ENCODE measurements around the gene COL6A3.

The COL6A3 gene

GRCh38 chr2:237351046-237351445, 62.9 kb downstream of the COL6A3 start:
- Histone ChIP-seq H3K36me3 (ENCODE audit: control insufficient read depth, insufficient read depth, low read length) (no peaks in the 10 kb centered on the region), H3K27me3 (ENCODE audit: control insufficient read depth, insufficient read depth, low read length) (no peaks in the 10 kb centered on the region), H3K9me3 (ENCODE audit: control insufficient read depth, insufficient read depth, low read length) (no peaks in the 10 kb centered on the region), H3K4me1 (ENCODE audit: control insufficient read depth, insufficient read depth, low read length) (no peaks in the 10 kb centered on the region), H3K9ac (ENCODE audit: low read depth, low read length) (no peak overlapping the region), H3K4me3 (ENCODE audit: low read depth, low read length) (no peak overlapping the region)

GRCh38 chr2:237350597-237350996, 63.4 kb downstream of the COL6A3 start:
- no peak overlapping the region for H3K9ac ChIP-seq (ENCODE audit: low read depth, low read length)
- no peaks in the 10 kb centered on the region for H3K27me3 ChIP-seq (ENCODE audit: control insufficient read depth, insufficient read depth, low read length)
- no peaks in the 10 kb centered on the region for H3K9me3 ChIP-seq (ENCODE audit: control insufficient read depth, insufficient read depth, low read length)
- no peaks in the 10 kb centered on the region for H3K4me1 ChIP-seq (ENCODE audit: control insufficient read depth, insufficient read depth, low read length)
- no peak overlapping the region for H3K4me3 ChIP-seq (ENCODE audit: low read depth, low read length)
- H3K36me3 ChIP-seq (ENCODE audit: control insufficient read depth, insufficient read depth, low read length) = no peaks in the 10 kb centered on the region

GRCh38 chr2:237350070-237350469, 63.9 kb downstream of the COL6A3 start:
- H3K36me3 ChIP-seq (ENCODE audit: control insufficient read depth, insufficient read depth, low read length) = no peaks in the 10 kb centered on the region
- no peaks in the 10 kb centered on the region for H3K9me3 ChIP-seq (ENCODE audit: control insufficient read depth, insufficient read depth, low read length)
- H3K27me3 ChIP-seq (ENCODE audit: control insufficient read depth, insufficient read depth, low read length) = no peaks in the 10 kb centered on the region
- H3K4me1 ChIP-seq (ENCODE audit: control insufficient read depth, insufficient read depth, low read length) = no peaks in the 10 kb centered on the region
- H3K4me3 ChIP-seq (ENCODE audit: low read depth, low read length) = no peak overlapping the region
- H3K9ac ChIP-seq (ENCODE audit: low read depth, low read length) = no peak overlapping the region

- no peaks in the 10 kb centered on the region for H3K4me1 ChIP-seq (ENCODE audit: control insufficient read depth, insufficient read depth, low read length)
- no peaks in the 10 kb centered on the region for H3K36me3 ChIP-seq (ENCODE audit: control insufficient read depth, insufficient read depth, low read length)
Observed at GRCh38 chr2:237348281-237348865, 65.6 kb downstream of the COL6A3 start.

GRCh38 chr2:237345891-237346640, 67.9 kb downstream of the COL6A3 start:
- H3K27me3 ChIP-seq (ENCODE audit: control insufficient read depth, insufficient read depth, low read length) = no peaks in the 10 kb centered on the region
- no peaks in the 10 kb centered on the region for H3K4me1 ChIP-seq (ENCODE audit: control insufficient read depth, insufficient read depth, low read length)
- H3K9ac ChIP-seq (ENCODE audit: low read depth, low read length) = no peak overlapping the region
- no peaks in the 10 kb centered on the region for H3K36me3 ChIP-seq (ENCODE audit: control insufficient read depth, insufficient read depth, low read length)
- no peaks in the 10 kb centered on the region for H3K9me3 ChIP-seq (ENCODE audit: control insufficient read depth, insufficient read depth, low read length)
- H3K4me3 ChIP-seq (ENCODE audit: low read depth, low read length) = no peak overlapping the region

More at GRCh38 chr2:237348281-237348865, 65.6 kb downstream of the COL6A3 start:
- no peaks in the 10 kb centered on the region for H3K27me3 ChIP-seq (ENCODE audit: control insufficient read depth, insufficient read depth, low read length)
- H3K9me3 ChIP-seq (ENCODE audit: control insufficient read depth, insufficient read depth, low read length) = no peaks in the 10 kb centered on the region
- H3K9ac ChIP-seq (ENCODE audit: low read depth, low read length) = no peak overlapping the region
- H3K4me3 ChIP-seq (ENCODE audit: low read depth, low read length) = no peak overlapping the region

GRCh38 chr2:237345411-237345810, 68.6 kb downstream of the COL6A3 start:
- H3K4me3 ChIP-seq (ENCODE audit: low read depth, low read length) = no peak overlapping the region
- H3K9me3 ChIP-seq (ENCODE audit: control insufficient read depth, insufficient read depth, low read length) = no peaks in the 10 kb centered on the region
- H3K27me3 ChIP-seq (ENCODE audit: control insufficient read depth, insufficient read depth, low read length) = no peaks in the 10 kb centered on the region
- no peak overlapping the region for H3K9ac ChIP-seq (ENCODE audit: low read depth, low read length)
- no peaks in the 10 kb centered on the region for H3K4me1 ChIP-seq (ENCODE audit: control insufficient read depth, insufficient read depth, low read length)
- no peaks in the 10 kb centered on the region for H3K36me3 ChIP-seq (ENCODE audit: control insufficient read depth, insufficient read depth, low read length)

GRCh38 chr2:237344942-237345341, 69.0 kb downstream of the COL6A3 start:
- no peaks in the 10 kb centered on the region for H3K4me1 ChIP-seq (ENCODE audit: control insufficient read depth, insufficient read depth, low read length)
- no peak overlapping the region for H3K9ac ChIP-seq (ENCODE audit: low read depth, low read length)
- H3K9me3 ChIP-seq (ENCODE audit: control insufficient read depth, insufficient read depth, low read length) = no peaks in the 10 kb centered on the region
- no peaks in the 10 kb centered on the region for H3K27me3 ChIP-seq (ENCODE audit: control insufficient read depth, insufficient read depth, low read length)
- H3K36me3 ChIP-seq (ENCODE audit: control insufficient read depth, insufficient read depth, low read length) = no peaks in the 10 kb centered on the region
- H3K4me3 ChIP-seq (ENCODE audit: low read depth, low read length) = no peak overlapping the region

GRCh38 chr2:237343993-237344392, 70.0 kb downstream of the COL6A3 start:
- no peaks in the 10 kb centered on the region for H3K27me3 ChIP-seq (ENCODE audit: control insufficient read depth, insufficient read depth, low read length)
- no peak overlapping the region for H3K4me3 ChIP-seq (ENCODE audit: low read depth, low read length)
- no peaks in the 10 kb centered on the region for H3K36me3 ChIP-seq (ENCODE audit: control insufficient read depth, insufficient read depth, low read length)
- no peaks in the 10 kb centered on the region for H3K9me3 ChIP-seq (ENCODE audit: control insufficient read depth, insufficient read depth, low read length)
- H3K4me1 ChIP-seq (ENCODE audit: control insufficient read depth, insufficient read depth, low read length) = no peaks in the 10 kb centered on the region
- no peak overlapping the region for H3K9ac ChIP-seq (ENCODE audit: low read depth, low read length)

GRCh38 chr2:237341872-237342271, 72.1 kb downstream of the COL6A3 start:
- Histone ChIP-seq H3K36me3 (ENCODE audit: control insufficient read depth, insufficient read depth, low read length) (no peaks in the 10 kb centered on the region), H3K9ac (ENCODE audit: low read depth, low read length) (no peak overlapping the region), H3K4me3 (ENCODE audit: low read depth, low read length) (no peak overlapping the region), H3K9me3 (ENCODE audit: control insufficient read depth, insufficient read depth, low read length) (no peaks in the 10 kb centered on the region), H3K27me3 (ENCODE audit: control insufficient read depth, insufficient read depth, low read length) (no peaks in the 10 kb centered on the region), H3K4me1 (ENCODE audit: control insufficient read depth, insufficient read depth, low read length) (no peaks in the 10 kb centered on the region)

GRCh38 chr2:237337586-237337985, 76.4 kb downstream of the COL6A3 start:
- Histone ChIP-seq H3K4me3 (ENCODE audit: low read depth, low read length) (no peak overlapping the region), H3K27me3 (ENCODE audit: control insufficient read depth, insufficient read depth, low read length) (no peaks in the 10 kb centered on the region), H3K9ac (ENCODE audit: low read depth, low read length) (no peak overlapping the region), H3K36me3 (ENCODE audit: control insufficient read depth, insufficient read depth, low read length) (no peaks in the 10 kb centered on the region), H3K4me1 (ENCODE audit: control insufficient read depth, insufficient read depth, low read length) (no peaks in the 10 kb centered on the region), H3K9me3 (ENCODE audit: control insufficient read depth, insufficient read depth, low read length) (no peaks in the 10 kb centered on the region)

- Histone ChIP-seq H3K4me3 (ENCODE audit: low read depth, low read length) (no peak overlapping the region), H3K9ac (ENCODE audit: low read depth, low read length) (no peak overlapping the region), H3K9me3 (ENCODE audit: control insufficient read depth, insufficient read depth, low read length) (no peaks in the 10 kb centered on the region), H3K27me3 (ENCODE audit: control insufficient read depth, insufficient read depth, low read length) (no peaks in the 10 kb centered on the region), H3K36me3 (ENCODE audit: control insufficient read depth, insufficient read depth, low read length) (no peaks in the 10 kb centered on the region), H3K4me1 (ENCODE audit: control insufficient read depth, insufficient read depth, low read length) (no peaks in the 10 kb centered on the region)
Observed at GRCh38 chr2:237336131-237336530, 77.8 kb downstream of the COL6A3 start.

- Histone ChIP-seq H3K27me3 (ENCODE audit: control insufficient read depth, insufficient read depth, low read length) (no peaks in the 10 kb centered on the region), H3K4me1 (ENCODE audit: control insufficient read depth, insufficient read depth, low read length) (no peaks in the 10 kb centered on the region), H3K4me3 (ENCODE audit: low read depth, low read length) (no peak overlapping the region), H3K9me3 (ENCODE audit: control insufficient read depth, insufficient read depth, low read length) (no peaks in the 10 kb centered on the region), H3K36me3 (ENCODE audit: control insufficient read depth, insufficient read depth, low read length) (no peaks in the 10 kb centered on the region), H3K9ac (ENCODE audit: low read depth, low read length) (no peak overlapping the region)
Observed at GRCh38 chr2:237333748-237334147, 80.2 kb downstream of the COL6A3 start.

Measured in iPS-15b (cell line).